ENCODE results near the gene SSBP3.
"Not testable (repeated sequence)": the region's sequence is repeated elsewhere in the genome, so short reads cannot be mapped to it uniquely, and the experiment has no call there.

GRCh38 chr1:54418598-54418997 is 12.4 kb upstream of the SSBP3 start:
- not testable (repeated sequence) for TF ChIP-seq CTCF (conservative IDR thresholded peaks at IDR 0.05; ENCODE audit: low read length); EZH2phosphoT487 (IDR thresholded peaks at IDR 0.05; ENCODE audit: borderline replicate concordance, low read depth, low read length)
